ENCODE results near the gene PRAF2. TPM values are rescaled to one million over a fixed set of nuclear protein-coding genes. Genes with fewer than 3 reads are reported as not detected.

Gene PRAF2
- total and polyA plus RNA-seq, 11 donors: 8.0 to 24.0 (median 11.4) TPM

DNA sequence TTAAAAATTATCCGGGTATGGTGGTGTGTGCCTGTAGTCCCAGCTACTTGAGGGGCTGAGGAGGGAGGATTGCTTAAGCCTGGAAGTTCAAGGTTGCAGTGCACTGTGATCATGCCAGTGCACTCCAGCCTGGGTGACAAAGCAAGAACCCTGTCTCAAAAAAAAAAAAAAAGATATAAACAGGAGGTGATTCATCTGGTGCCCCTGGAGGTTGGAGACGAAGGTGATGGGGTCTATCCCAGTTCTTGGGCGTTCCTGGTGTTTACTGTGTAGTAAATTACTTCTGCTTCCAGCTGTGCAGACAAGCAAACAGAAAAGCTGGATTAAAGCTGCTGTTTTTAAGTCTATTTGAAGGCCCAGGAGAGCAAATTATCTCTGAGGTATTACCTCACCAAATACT lies 29.8 kb upstream of the PRAF2 start:
- H3K27ac ChIP-seq: no peak overlapping the region
- no peaks in the 10 kb centered on the region for H3K9me3 ChIP-seq
- peaks cover 0 to 15% (median 0%) of the 10 kb centered on the region in 12 donors for H3K4me1 ChIP-seq
- TF ChIP-seq, protein P1, sequence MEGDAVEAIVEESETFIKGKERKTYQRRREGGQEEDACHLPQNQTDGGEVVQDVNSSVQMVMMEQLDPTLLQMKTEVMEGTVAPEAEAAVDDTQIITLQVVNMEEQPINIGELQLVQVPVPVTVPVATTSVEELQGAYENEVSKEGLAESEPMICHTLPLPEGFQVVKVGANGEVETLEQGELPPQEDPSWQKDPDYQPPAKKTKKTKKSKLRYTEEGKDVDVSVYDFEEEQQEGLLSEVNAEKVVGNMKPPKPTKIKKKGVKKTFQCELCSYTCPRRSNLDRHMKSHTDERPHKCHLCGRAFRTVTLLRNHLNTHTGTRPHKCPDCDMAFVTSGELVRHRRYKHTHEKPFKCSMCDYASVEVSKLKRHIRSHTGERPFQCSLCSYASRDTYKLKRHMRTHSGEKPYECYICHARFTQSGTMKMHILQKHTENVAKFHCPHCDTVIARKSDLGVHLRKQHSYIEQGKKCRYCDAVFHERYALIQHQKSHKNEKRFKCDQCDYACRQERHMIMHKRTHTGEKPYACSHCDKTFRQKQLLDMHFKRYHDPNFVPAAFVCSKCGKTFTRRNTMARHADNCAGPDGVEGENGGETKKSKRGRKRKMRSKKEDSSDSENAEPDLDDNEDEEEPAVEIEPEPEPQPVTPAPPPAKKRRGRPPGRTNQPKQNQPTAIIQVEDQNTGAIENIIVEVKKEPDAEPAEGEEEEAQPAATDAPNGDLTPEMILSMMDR (IDR thresholded peaks at IDR 0.05): no peak
- TF ChIP-seq POLR2A (IDR thresholded peaks at IDR 0.05): no peak
- no peak for DNase-seq
- no peaks in the 10 kb centered on the region for H3K27me3 ChIP-seq
- ATAC-seq: no peak
- intact Hi-C loops (cut with DNase I): loop anchor here in 1 of 10 donors (10.0 kb wide), 1 partner anchor 149 kb away; the partner anchor contains the start of gene OTUD5
- WGBS, 4 donors: 55 to 81% (median 73%) methylated on average over 3 of the region's 3 CpGs
- no peak overlapping the region for H3K4me3 ChIP-seq
- H3K36me3 ChIP-seq: peaks cover 0 to 5% (median 0%) of the 10 kb centered on the region in 9 donors

DNA sequence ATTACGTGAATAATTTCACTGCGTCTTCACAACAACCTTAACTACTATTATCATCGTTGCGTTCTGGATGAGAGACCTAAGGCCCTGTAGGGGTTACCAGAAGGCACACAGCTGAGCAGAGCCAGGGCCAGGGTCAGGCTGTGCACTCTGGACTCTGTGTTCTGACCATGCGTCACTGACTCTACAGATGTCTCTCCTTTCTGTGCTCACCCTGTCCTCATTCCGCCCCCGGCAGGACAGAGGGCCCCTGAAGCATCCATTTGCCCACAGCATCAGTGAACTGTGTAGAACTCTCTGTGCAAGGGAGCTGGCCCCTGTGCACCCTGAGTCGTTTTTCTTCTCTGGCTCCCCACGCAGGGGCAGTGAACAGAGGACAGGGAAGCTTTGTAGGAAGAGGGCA lies 28.4 kb upstream of the PRAF2 start:
- intact Hi-C loops (cut with DNase I): loop anchor here in 1 of 10 donors (10.0 kb wide), 1 partner anchor 147 kb away; the partner anchor contains the start of gene OTUD5
- DNase-seq (no peak), ATAC-seq (no peak)
- H3K27me3 ChIP-seq: no peaks in the 10 kb centered on the region
- no peak overlapping the region for H3K27ac ChIP-seq
- TF ChIP-seq, protein P1 (IDR thresholded peaks at IDR 0.05): no peak
- no peak for TF ChIP-seq POLR2A (IDR thresholded peaks at IDR 0.05)
- H3K9me3 ChIP-seq: no peaks in the 10 kb centered on the region
- no peaks in the 10 kb centered on the region for H3K36me3 ChIP-seq
- WGBS, 4 donors: 84 to 94% (median 88%) methylated on average over 9 of the region's 9 CpGs
- no peak overlapping the region for H3K4me3 ChIP-seq
- peaks cover 0 to 15% (median 0%) of the 10 kb centered on the region in 12 donors for H3K4me1 ChIP-seq

GRCh38 chrX:49101629-49101984 lies 27.8 kb upstream of the PRAF2 start:
- ATAC-seq: no peak
- H3K27ac ChIP-seq: peak overlapping the region in 6 of 12 donors; percentile 20 to 80 (median 72)

More at GRCh38 chrX:49101629-49101984, 27.8 kb upstream of the PRAF2 start:
- WGBS, 4 donors: 10 to 54% (median 27%) methylated on average over 4 to 9 of the region's 9 CpGs
- TF ChIP-seq, protein P1 (IDR thresholded peaks at IDR 0.05): no peak
- no peak for TF ChIP-seq POLR2A (IDR thresholded peaks at IDR 0.05)
- Histone ChIP-seq H3K9me3 (no peaks in the 10 kb centered on the region), H3K4me1 (peaks cover 0 to 15% (median 0%) of the 10 kb centered on the region in 12 donors), H3K36me3 (no peaks in the 10 kb centered on the region), H3K27me3 (no peaks in the 10 kb centered on the region), H3K4me3 (peak overlapping the region; percentile 26 to 84 (median 63))
- intact Hi-C loops (cut with DNase I): loop anchor here in 2 of 10 donors (1.0 to 10.0 kb wide), 2 partner anchors 59 to 147 kb away; partner anchors contain the start of gene OTUD5 (in 1 of the 2)
- no peak for DNase-seq
